HTR-8/SVneo (cell line): ENCODE data around the gene BHLHE23.

ENCODE experiments used
- DNase-seq: peaks from one replicate; pipeline ENCODE4 v3.0.0; 2011; ENCODE audit warnings: low spot score, mixed read lengths; ENCODE audit not compliant: insufficient read length
- FAIRE-seq: peaks from 2 replicates; lab custom pipeline; 2011; peaks lifted over from hg19 to GRCh38; lab: Jason Lieb, UNC

The BHLHE23 gene

GRCh38 chr20:63013207-63013606, 6.4 kb upstream of the BHLHE23 start:
- FAIRE-seq: no peak
- no peak for DNase-seq

GRCh38 chr20:63011798-63012197, 5.0 kb upstream of the BHLHE23 start:
- FAIRE-seq (peak; percentile 4), DNase-seq (no peak)

GRCh38 chr20:63009988-63010769, 3.4 kb upstream of the BHLHE23 start:
- peak; percentile 79 for FAIRE-seq

GRCh38 chr20:63009045-63009961, 2.5 kb upstream of the BHLHE23 start:
- peak; percentile 99 for DNase-seq
- FAIRE-seq: peak; percentile 36

More at GRCh38 chr20:63009988-63010769, 3.4 kb upstream of the BHLHE23 start:
- no peak for DNase-seq

GRCh38 chr20:63008541-63009044, 1.8 kb upstream of the BHLHE23 start:
- FAIRE-seq (no peak), DNase-seq (no peak)

- DNase-seq (no peak), FAIRE-seq (no peak)
Observed at GRCh38 chr20:63007646-63008488, 1.1 kb upstream of the BHLHE23 start.

- FAIRE-seq: no peak
- DNase-seq: no peak
Observed at GRCh38 chr20:63007360-63007645, 539 bp upstream of the BHLHE23 start.

GRCh38 chr20:63005862-63006539, 763 bp downstream of the BHLHE23 start:
- no peak for DNase-seq

GRCh38 chr20:63005365-63005861, 1.4 kb downstream of the BHLHE23 start:
- no peak for FAIRE-seq
- no peak for DNase-seq

More at GRCh38 chr20:63005862-63006539, 763 bp downstream of the BHLHE23 start:
- peak; percentile 49 for FAIRE-seq

GRCh38 chr20:63004607-63005364, 2.0 kb downstream of the BHLHE23 start:
- DNase-seq (no peak), FAIRE-seq (peak; percentile 46)

- no peak for DNase-seq
- no peak for FAIRE-seq
Observed at GRCh38 chr20:63003546-63003945, 3.2 kb downstream of the BHLHE23 start.

- FAIRE-seq (no peak), DNase-seq (no peak)
Observed at GRCh38 chr20:63002511-63002910, 4.3 kb downstream of the BHLHE23 start.

GRCh38 chr20:63000958-63001357, 5.8 kb downstream of the BHLHE23 start:
- peak; percentile 16 for FAIRE-seq
- no peak for DNase-seq

GRCh38 chr20:63000036-63000435, 6.7 kb downstream of the BHLHE23 start:
- FAIRE-seq (peak; percentile 59), DNase-seq (no peak)

- FAIRE-seq (peak; percentile 31), DNase-seq (no peak)
Observed at GRCh38 chr20:62999580-62999979, 7.2 kb downstream of the BHLHE23 start.

GRCh38 chr20:62998449-62998848, 8.3 kb downstream of the BHLHE23 start:
- FAIRE-seq (peak; percentile 99), DNase-seq (no peak)

- FAIRE-seq (peak; percentile 62), DNase-seq (no peak)
Observed at GRCh38 chr20:62997417-62998035, 9.2 kb downstream of the BHLHE23 start.

- FAIRE-seq (no peak), DNase-seq (no peak)
Observed at GRCh38 chr20:62996596-62996982, 10.2 kb downstream of the BHLHE23 start.
